PC-9 (cell line): ENCODE measurements around the gene FIBCD1. TPM values are rescaled to one million over a fixed set of nuclear protein-coding genes. Genes with fewer than 3 reads are reported as not detected.

Experiments used
- BruUV-seq: library from RNA; stranded (reverse); fragments of 400-500 nt; replicated peaks from 2 replicates; lab custom pipeline; 2021; lab: Mats Ljungman, UMichigan
- CTCF ChIA-PET: fragments of 300-600 bp; sonication (Branson Sonifier 250); formaldehyde crosslinking; loops from one replicate; lab custom pipeline; 2022; ENCODE audit warnings: antibody characterized with exemption; lab: Charles Lee
- POLR2A ChIA-PET: fragments of 300-600 bp; sonication (Branson Sonifier 250); formaldehyde crosslinking; loops from one replicate; lab custom pipeline; 2022; ENCODE audit warnings: antibody characterized with exemption; ENCODE audit not compliant: unreplicated experiment; lab: Charles Lee
- DNase-seq, 2 experiments: peaks; one replicate each; pipeline versions ENCODE4 v3.0.0 to v3.0.0-alpha.2; 2015 to 2022; ENCODE audit warnings: mixed read lengths in 1 of 2
- H2AFZ ChIP-seq: fragments of 200-600 bp; sonication (generic); 2 replicates; pipeline ENCODE4 v1.8.1; 2017; ENCODE audit warnings: antibody characterized with exemption
- H3F3A ChIP-seq: fragments of 200-600 bp; sonication (generic); 2 replicates; pipeline ENCODE4 v1.8.1; 2017; ENCODE audit warnings: antibody characterized with exemption, mild to moderate bottlenecking, low read depth; ENCODE audit not compliant: insufficient read depth
- H3K27ac ChIP-seq: fragments of 200-600 bp; sonication (generic); 2 replicates; pipeline ENCODE4 v1.6.1; 2016; ENCODE audit warnings: mixed run types
- H3K27me3 ChIP-seq: fragments of 200-600 bp; sonication (generic); 2 replicates; pipeline ENCODE4 v1.6.1; 2016; ENCODE audit warnings: low read depth, mixed run types; ENCODE audit not compliant: insufficient read depth
- H3K36me3 ChIP-seq: fragments of 200-600 bp; sonication (generic); 2 replicates; pipeline ENCODE4 v1.6.1; 2016; ENCODE audit warnings: low read depth, mixed run types
- H3K4me1 ChIP-seq: fragments of 200-600 bp; sonication (generic); replicated peaks from 2 replicates; pipeline ENCODE4 v1.6.1; 2016; ENCODE audit warnings: mixed run types; ENCODE audit not compliant: insufficient read depth
- H3K4me2 ChIP-seq: fragments of 200-600 bp; sonication (generic); 2 replicates; pipeline ENCODE4 v1.6.1; 2017; ENCODE audit warnings: mixed run types
- H3K4me3 ChIP-seq: fragments of 200-600 bp; sonication (generic); 2 replicates; pipeline ENCODE4 v1.6.1; 2016; ENCODE audit warnings: mixed run types
- H3K79me2 ChIP-seq: fragments of 200-600 bp; sonication (generic); 2 replicates; pipeline ENCODE4 v1.6.1; 2017; ENCODE audit warnings: low read depth, mixed run types
- H3K9me2 ChIP-seq: fragments of 200-600 bp; sonication (generic); 2 replicates; pipeline ENCODE4 v1.8.1; 2017; ENCODE audit warnings: mild to moderate bottlenecking; ENCODE audit not compliant: insufficient read depth
- H3K9me3 ChIP-seq: fragments of 200-600 bp; sonication (generic); 2 replicates; pipeline ENCODE4 v1.8.1; 2016; ENCODE audit warnings: low read depth; ENCODE audit not compliant: insufficient read depth
- H4K20me1 ChIP-seq: fragments of 200-600 bp; sonication (generic); 2 replicates; pipeline ENCODE4 v1.8.1; 2017; ENCODE audit not compliant: insufficient read depth
- EZH2 ChIP-seq: fragments of 200-600 bp; sonication (generic); IDR thresholded peaks from 2 replicates; pipeline ENCODE4 v1.8.0; 2017; ENCODE audit warnings: antibody characterized with exemption, low read depth
- intact Hi-C: fragments of 100-400 bp; cut with micrococcal nuclease; formaldehyde crosslinking; loops from one replicate; pipeline ENCODE4 v1.10.0; 2022; ENCODE audit not compliant: unreplicated experiment
- total RNA-seq: library from RNA; stranded (reverse); gene quantifications from 2 replicates; pipeline ENCODE4 v1.2.3, GENCODE V29; 2021
- TF ChIP-seq, protein P1 (sequence below): fragments of 200-600 bp; sonication (generic); conservative IDR thresholded peaks from 2 replicates; pipeline ENCODE4 v1.6.1; 2017; ENCODE audit warnings: mixed run types, antibody characterized with exemption, mild to moderate bottlenecking, moderate library complexity

FIBCD1 gene
- total RNA-seq, 1 experiment from 2014 or later: 2.7 TPM

DNA sequence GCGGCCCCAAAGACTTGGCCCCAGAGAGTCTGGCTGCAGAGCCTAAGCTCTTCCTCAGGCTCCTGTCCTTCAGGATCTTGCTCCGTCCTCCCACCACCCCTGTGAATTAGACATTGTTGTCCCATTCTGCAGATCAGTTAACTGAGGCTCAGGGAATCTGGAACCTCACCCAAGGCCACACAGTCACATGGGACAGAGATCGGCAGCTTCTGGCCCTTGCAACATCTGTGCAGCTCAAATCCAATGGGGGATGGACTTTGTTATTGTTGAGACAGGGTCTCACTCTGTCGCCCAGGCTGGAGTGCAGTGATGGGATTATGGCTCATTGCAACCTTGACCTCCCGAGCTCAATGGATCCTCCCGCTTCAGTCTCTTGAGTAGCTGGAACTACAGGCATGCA, 46.0 kb upstream of the FIBCD1 start:
- TF ChIP-seq, protein P1, sequence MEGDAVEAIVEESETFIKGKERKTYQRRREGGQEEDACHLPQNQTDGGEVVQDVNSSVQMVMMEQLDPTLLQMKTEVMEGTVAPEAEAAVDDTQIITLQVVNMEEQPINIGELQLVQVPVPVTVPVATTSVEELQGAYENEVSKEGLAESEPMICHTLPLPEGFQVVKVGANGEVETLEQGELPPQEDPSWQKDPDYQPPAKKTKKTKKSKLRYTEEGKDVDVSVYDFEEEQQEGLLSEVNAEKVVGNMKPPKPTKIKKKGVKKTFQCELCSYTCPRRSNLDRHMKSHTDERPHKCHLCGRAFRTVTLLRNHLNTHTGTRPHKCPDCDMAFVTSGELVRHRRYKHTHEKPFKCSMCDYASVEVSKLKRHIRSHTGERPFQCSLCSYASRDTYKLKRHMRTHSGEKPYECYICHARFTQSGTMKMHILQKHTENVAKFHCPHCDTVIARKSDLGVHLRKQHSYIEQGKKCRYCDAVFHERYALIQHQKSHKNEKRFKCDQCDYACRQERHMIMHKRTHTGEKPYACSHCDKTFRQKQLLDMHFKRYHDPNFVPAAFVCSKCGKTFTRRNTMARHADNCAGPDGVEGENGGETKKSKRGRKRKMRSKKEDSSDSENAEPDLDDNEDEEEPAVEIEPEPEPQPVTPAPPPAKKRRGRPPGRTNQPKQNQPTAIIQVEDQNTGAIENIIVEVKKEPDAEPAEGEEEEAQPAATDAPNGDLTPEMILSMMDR: no peak
- no peak for TF ChIP-seq EZH2
- Histone ChIP-seq H4K20me1 (no peaks in the 10 kb centered on the region), H3K4me3 (no peak overlapping the region), H3K27ac (no peak overlapping the region), H3K79me2 (no peaks in the 10 kb centered on the region), H2AFZ (no peak overlapping the region), H3K9me3 (no peaks in the 10 kb centered on the region), H3F3A (no peaks in the 10 kb centered on the region), H3K4me1 (no peaks in the 10 kb centered on the region), H3K27me3 (peaks cover 39% of the 10 kb centered on the region), H3K36me3 (no peaks in the 10 kb centered on the region), H3K9me2 (no peaks in the 10 kb centered on the region), H3K4me2 (no peak overlapping the region)
- ChIA-PET POLR2A (interaction anchor here (0.5 to 0.7 kb wide), 2 partner anchors 13 to 57 kb away, joined by 6 to 11 read pairs; no protein-coding TSS in a partner anchor), CTCF (interaction anchor here (0.5 to 1.3 kb wide), 2 partner anchors 13 to 22 kb away, joined by 3 read pairs; no protein-coding TSS in a partner anchor)
- intact Hi-C loops: no loop called here
- no peak for DNase-seq
- no TSS peak for BruUV-seq

DNA sequence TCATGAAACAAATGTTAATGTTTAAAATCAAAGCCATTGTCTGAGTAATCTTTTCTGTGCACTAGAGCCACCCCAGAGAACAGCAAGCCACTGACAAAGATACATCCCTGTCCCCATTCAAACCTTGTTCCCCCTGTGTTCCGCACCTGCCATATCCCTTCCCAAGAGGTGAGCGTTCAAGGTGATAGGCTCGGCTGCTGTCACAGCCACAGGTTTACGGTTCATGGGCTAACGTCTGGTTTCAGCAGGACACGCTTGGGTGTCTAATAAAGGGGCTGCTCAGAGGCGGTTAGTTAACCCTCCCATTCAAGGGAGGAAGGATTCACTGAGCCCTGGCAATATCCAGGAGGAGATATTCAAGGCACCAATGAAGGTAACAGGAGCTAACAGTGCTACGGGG, 45.5 kb upstream of the FIBCD1 start:
- no peaks in the 10 kb centered on the region for H3K36me3 ChIP-seq
- ChIA-PET POLR2A (interaction anchor here (0.7 kb wide), 1 partner anchor 12 kb away, joined by 6 read pairs; no protein-coding TSS in a partner anchor), CTCF (interaction anchor here (0.5 to 1.3 kb wide), 2 partner anchors 13 to 21 kb away, joined by 3 read pairs; no protein-coding TSS in a partner anchor)
- no peaks in the 10 kb centered on the region for H3K9me3 ChIP-seq
- H3K4me1 ChIP-seq: no peaks in the 10 kb centered on the region
- no peaks in the 10 kb centered on the region for H3K9me2 ChIP-seq
- no peak overlapping the region for H3K4me3 ChIP-seq
- TF ChIP-seq, protein P1: no peak
- TF ChIP-seq EZH2: no peak
- H3K27me3 ChIP-seq: peaks cover 39% of the 10 kb centered on the region
- H2AFZ ChIP-seq: no peak overlapping the region
- H3K27ac ChIP-seq: no peak overlapping the region
- no TSS peak for BruUV-seq
- H4K20me1 ChIP-seq: no peaks in the 10 kb centered on the region
- no peak for DNase-seq
- no peaks in the 10 kb centered on the region for H3K79me2 ChIP-seq
- intact Hi-C loops: no loop called here
- no peak overlapping the region for H3K4me2 ChIP-seq
- no peaks in the 10 kb centered on the region for H3F3A ChIP-seq

DNA sequence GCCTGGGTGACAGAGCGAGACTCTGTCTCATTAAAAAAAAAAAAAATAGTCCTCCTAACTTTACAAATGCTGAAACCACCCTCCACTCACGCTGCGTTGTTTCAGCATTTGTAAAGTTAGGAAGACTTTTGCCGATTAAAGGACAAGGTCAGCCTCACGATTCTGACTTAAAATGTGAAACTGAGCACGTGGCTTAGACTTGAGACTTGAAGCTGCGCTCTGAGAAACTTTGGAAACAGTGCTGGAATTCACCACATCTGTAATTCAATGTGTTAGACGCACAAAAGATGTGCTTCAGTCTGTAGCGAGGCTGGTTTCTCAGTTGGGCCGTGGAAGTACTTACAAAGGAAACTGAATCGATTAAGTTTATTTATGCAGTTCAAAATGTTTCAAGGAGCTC, 44.9 kb upstream of the FIBCD1 start:
- TF ChIP-seq EZH2: no peak
- TF ChIP-seq, protein P1: no peak
- Histone ChIP-seq H3K9me2 (no peaks in the 10 kb centered on the region), H3K27ac (no peak overlapping the region), H3K27me3 (peaks cover 39% of the 10 kb centered on the region), H3K4me2 (no peak overlapping the region), H3K4me1 (no peaks in the 10 kb centered on the region), H3K79me2 (no peaks in the 10 kb centered on the region), H2AFZ (no peak overlapping the region), H4K20me1 (no peaks in the 10 kb centered on the region), H3K36me3 (no peaks in the 10 kb centered on the region), H3F3A (no peaks in the 10 kb centered on the region), H3K9me3 (no peaks in the 10 kb centered on the region), H3K4me3 (no peak overlapping the region)
- intact Hi-C loops: no loop called here
- CTCF ChIA-PET: no interaction called here
- no TSS peak for BruUV-seq
- POLR2A ChIA-PET: no interaction called here
- DNase-seq: no peak
